HepG2 (cell line): ENCODE measurements around the gene MBLAC1. TPM values are rescaled to one million over a fixed set of nuclear protein-coding genes. Genes with fewer than 3 reads are reported as not detected.

Experiments used
- ASH2L ChIP-seq: fragments of 300-600, 200-600 bp; sonication (generic); IDR thresholded peaks from 2 replicates; pipeline ENCODE4 v1.7.0; 2017; ENCODE audit warnings: low read depth, mild to moderate bottlenecking, moderate library complexity, mixed read lengths, low read length; ENCODE audit not compliant: insufficient read length
- ATRX ChIP-seq: sonication (generic); formaldehyde crosslinking; IDR thresholded peaks from 2 replicates; pipeline ENCODE4 v1.4.0; 2020; ENCODE audit warnings: missing genetic modification reagents, borderline replicate concordance
- DDIT3 ChIP-seq: sonication (generic); formaldehyde crosslinking; IDR thresholded peaks from 2 replicates; pipeline ENCODE4 v1.4.0; 2020; ENCODE audit warnings: mild to moderate bottlenecking, missing genetic modification reagents
- FOXM1 ChIP-seq: sonication (generic); formaldehyde crosslinking; IDR thresholded peaks from 2 replicates; pipeline ENCODE4 v1.5.0; 2020; ENCODE audit warnings: missing genetic modification reagents
- HMG20A ChIP-seq: IDR thresholded peaks from 2 replicates; pipeline ENCODE4 v1.6.1; 2016; ENCODE audit warnings: borderline replicate concordance
- HNRNPK ChIP-seq: fragments of 200-400 bp; formaldehyde crosslinking; IDR thresholded peaks from 2 replicates; pipeline ENCODE4 v1.6.1; 2018; ENCODE audit warnings: low read length, low read depth, moderate library complexity, mild to moderate bottlenecking; ENCODE audit not compliant: poor library complexity, severe bottlenecking
- KDM2A ChIP-seq: sonication (generic); formaldehyde crosslinking; IDR thresholded peaks from 2 replicates; pipeline ENCODE4 v1.4.0; 2020; ENCODE audit warnings: low read depth, missing genetic modification reagents, borderline replicate concordance
- NR1H2 ChIP-seq: sonication (generic); formaldehyde crosslinking; IDR thresholded peaks from 2 replicates; pipeline ENCODE4 v1.8.1; 2022; ENCODE audit warnings: low read depth, missing genetic modification reagents, borderline replicate concordance
- RBM39 ChIP-seq: fragments of 200-400 bp; formaldehyde crosslinking; IDR thresholded peaks from one replicate; pipeline ENCODE4 v1.6.1; 2018; ENCODE audit warnings: antibody characterized with exemption, mild to moderate bottlenecking, low read depth, low read length; ENCODE audit not compliant: poor library complexity, severe bottlenecking
- ZBTB20 ChIP-seq: sonication (generic); formaldehyde crosslinking; IDR thresholded peaks from 2 replicates; pipeline ENCODE4 v1.8.1; 2023; ENCODE audit warnings: missing genetic modification reagents, low read depth, mild to moderate bottlenecking, borderline replicate concordance
- ZFP41 ChIP-seq: sonication (generic); formaldehyde crosslinking; IDR thresholded peaks from 2 replicates; pipeline ENCODE4 v1.4.0; 2020; ENCODE audit warnings: mild to moderate bottlenecking, missing genetic modification reagents, borderline replicate concordance
- ZMYM3 ChIP-seq: sonication (generic); formaldehyde crosslinking; IDR thresholded peaks from 2 replicates; pipeline ENCODE4 v1.5.1; 2020; ENCODE audit warnings: mild to moderate bottlenecking, missing genetic modification reagents
- ZNF136 ChIP-seq: sonication (generic); formaldehyde crosslinking; IDR thresholded peaks from 2 replicates; pipeline ENCODE4 v1.8.1; 2022; ENCODE audit warnings: low read depth, mild to moderate bottlenecking, moderate library complexity, missing genetic modification reagents
- ZNF260 ChIP-seq: sonication (generic); formaldehyde crosslinking; IDR thresholded peaks from 2 replicates; pipeline ENCODE4 v1.4.0; 2020; ENCODE audit warnings: missing genetic modification reagents, low read depth, mild to moderate bottlenecking, borderline replicate concordance
- ZNF281 ChIP-seq: sonication (generic); formaldehyde crosslinking; IDR thresholded peaks from 2 replicates; pipeline ENCODE4 v1.4.0; 2020; ENCODE audit warnings: missing genetic modification reagents, borderline replicate concordance
- ZNF605 ChIP-seq: sonication (generic); formaldehyde crosslinking; IDR thresholded peaks from 2 replicates; pipeline ENCODE4 v1.8.0; 2022; ENCODE audit warnings: mild to moderate bottlenecking, missing genetic modification reagents
- ZNF609 ChIP-seq: sonication (generic); formaldehyde crosslinking; IDR thresholded peaks from 2 replicates; pipeline ENCODE4 v1.4.0; 2020; ENCODE audit warnings: mild to moderate bottlenecking, missing genetic modification reagents, borderline replicate concordance
- ZNF629 ChIP-seq: sonication (generic); formaldehyde crosslinking; conservative IDR thresholded peaks from 2 replicates; pipeline ENCODE4 v1.5.0; 2020; ENCODE audit warnings: missing genetic modification reagents
- ZSCAN22 ChIP-seq: sonication (generic); formaldehyde crosslinking; IDR thresholded peaks from 2 replicates; pipeline ENCODE4 v1.4.0; 2020; ENCODE audit warnings: mild to moderate bottlenecking, missing genetic modification reagents
- polyA plus RNA-seq, 8 experiments: library from polyadenylated mRNA; depleted of rRNA in 3 of 8; stranded (reverse) in 7 of 8; unstranded in 1 of 8; fragments of >200 nt; fragmentation: Illumina TruSeq in 4 of 8; extraction: Trizol in 4 of 8; gene quantifications; 2 replicates each; pipeline versions ENCODE4 v1.2.1 to v1.2.3, GENCODE V29; 2011 to 2016; ENCODE audit warnings: low read depth in 4 of 8, missing spikeins in 1 of 8, mixed read lengths in 1 of 8; ENCODE audit not compliant: insufficient read depth in 1 of 8
- total RNA-seq, 5 experiments: library from RNA; depleted of rRNA; stranded (reverse); fragments of >200 nt; fragmentation: Illumina TruSeq; extraction: Trizol; gene quantifications; 2 replicates each; pipeline ENCODE4 v1.2.3, GENCODE V29; 2016; ENCODE audit warnings: low read depth in 1 of 5

The MBLAC1 gene
- total and polyA plus RNA-seq, 2 of the 13 experiments (the other 11 are each of a cell fraction or from before 2014, with no cell fraction given) = 0.79 to 2.1 TPM

GRCh38 chr7:100119072-100119969 lies 7.4 kb upstream of the MBLAC1 start, which contains the start of the genes CNPY4 and TAF6 (continued):
- TF ChIP-seq HNRNPK (no peak), ZFP41 (CRISPR knock-in tag) (no peak), HMG20A (no peak), ATRX (CRISPR knock-in tag) (no peak), NR1H2 (CRISPR knock-in tag) (no peak), ZNF281 (no peak), ZMYM3 (CRISPR knock-in tag) (no peak), ZNF605 (CRISPR knock-in tag) (0 out of 2 replicates have a peak, but pooled peaks have one; percentile 33), ZSCAN22 (CRISPR knock-in tag) (no peak), ASH2L (peak; percentile 84), ZNF260 (CRISPR knock-in tag) (no peak), ZBTB20 (CRISPR knock-in tag) (0 out of 2 replicates have a peak, but pooled peaks have one; percentile 26), ZNF609 (CRISPR knock-in tag) (0 out of 2 replicates have a peak, but pooled peaks have one; percentile 11), RBM39 (peak; percentile 33), ZNF136 (CRISPR knock-in tag) (0 out of 2 replicates have a peak, but pooled peaks have one; percentile 2), ZNF629 (CRISPR knock-in tag) (0 out of 2 replicates have a peak, but pooled peaks have one; percentile 24), FOXM1 (CRISPR knock-in tag) (no peak), KDM2A (CRISPR knock-in tag) (peak; percentile 77), DDIT3 (CRISPR knock-in tag) (no peak)
